Activated CD4-positive, alpha-beta memory T cell treated with anti-CD3 and anti-CD28 coated beads, Interleukin-2, amount 10 ng/mL, durations not matched to agents 7 days and 5 days (primary cell): ENCODE measurements around the gene SLC35D2. TPM values are rescaled to one million over a fixed set of nuclear protein-coding genes. Genes with fewer than 3 reads are reported as not detected.
"Not testable (repeated sequence)": the region's sequence is repeated elsewhere in the genome, so short reads cannot be mapped to it uniquely, and the experiment has no call there.

Experiments
- CTCF ChIA-PET: fragments of 350-600 bp; sonication (Branson Sonifier 250); formaldehyde crosslinking; loops from one replicate; lab custom pipeline; 2021; ENCODE audit warnings: antibody characterized with exemption, inconsistent platforms; lab: Charles Lee
- POLR2A ChIA-PET: fragments of 350-600 bp; sonication (Branson Sonifier 250); formaldehyde crosslinking; loops from one replicate; lab custom pipeline; 2021; ENCODE audit warnings: antibody characterized with exemption; lab: Charles Lee
- DNase-seq: peaks from one replicate; pipeline ENCODE4 v3.0.0-alpha.2; 2020
- H3K27ac Mint-ChIP-seq: one replicate; pipeline ENCODE4 v1.8.0; 2021; ENCODE audit warnings: mild to moderate bottlenecking, mixed read lengths
- H3K27me3 Mint-ChIP-seq: one replicate; pipeline ENCODE4 v1.8.0; 2021; ENCODE audit warnings: mixed read lengths
- H3K36me3 Mint-ChIP-seq: one replicate; pipeline ENCODE4 v1.8.0; 2021; ENCODE audit warnings: low read depth, mixed read lengths
- H3K4me1 Mint-ChIP-seq: one replicate; pipeline ENCODE4 v1.8.0; 2021; ENCODE audit warnings: mixed read lengths
- H3K4me3 Mint-ChIP-seq: one replicate; pipeline ENCODE4 v1.8.0; 2021; ENCODE audit warnings: mild to moderate bottlenecking, mixed read lengths
- H3K9me3 Mint-ChIP-seq: one replicate; pipeline ENCODE4 v1.8.0; 2021; ENCODE audit warnings: mixed read lengths
- total RNA-seq, 2 experiments: library from RNA; stranded (reverse); gene quantifications; one replicate each; pipeline ENCODE4 v1.2.3, GENCODE V29; 2021

Gene SLC35D2
- total RNA-seq, 2 experiments from 2014 or later: 14.7 to 15.1 TPM

GRCh38 chr9:96375507-96375906, 8.0 kb downstream of the SLC35D2 start:
- not testable (repeated sequence) for H3K9me3 Mint-ChIP-seq

GRCh38 chr9:96367943-96368342, 15.6 kb downstream of the SLC35D2 start:
- H3K27me3 Mint-ChIP-seq: no peaks in the 10 kb centered on the region
- ChIA-PET CTCF (no interaction called here), POLR2A (interaction anchor here (1.0 kb wide), 1 partner anchor 10 kb away, joined by 3 read pairs; no protein-coding TSS in a partner anchor)
- no peak overlapping the region for H3K27ac Mint-ChIP-seq
- H3K4me1 Mint-ChIP-seq: no peaks in the 10 kb centered on the region
- H3K9me3 Mint-ChIP-seq: no peaks in the 10 kb centered on the region
- no peak overlapping the region for H3K4me3 Mint-ChIP-seq
- peaks cover 7% of the 10 kb centered on the region for H3K36me3 Mint-ChIP-seq
- DNase-seq: no peak

More at GRCh38 chr9:96375507-96375906, 8.0 kb downstream of the SLC35D2 start:
- DNase-seq, H3K4me3 Mint-ChIP-seq, CTCF ChIA-PET, H3K4me1 Mint-ChIP-seq, POLR2A ChIA-PET, H3K27ac Mint-ChIP-seq, H3K36me3 Mint-ChIP-seq, H3K27me3 Mint-ChIP-seq: not testable (repeated sequence)

GRCh38 chr9:96363175-96363967, 20.1 kb downstream of the SLC35D2 start:
- H3K27me3 Mint-ChIP-seq: no peaks in the 10 kb centered on the region
- no peaks in the 10 kb centered on the region for H3K9me3 Mint-ChIP-seq
- H3K27ac Mint-ChIP-seq: no peak overlapping the region
- CTCF ChIA-PET: no interaction called here
- H3K4me1 Mint-ChIP-seq: no peaks in the 10 kb centered on the region
- POLR2A ChIA-PET: no interaction called here
- peaks cover 7% of the 10 kb centered on the region for H3K36me3 Mint-ChIP-seq
- H3K4me3 Mint-ChIP-seq: no peak overlapping the region
- DNase-seq: no peak

GRCh38 chr9:96362119-96362518, 21.4 kb downstream of the SLC35D2 start:
- H3K27ac Mint-ChIP-seq, POLR2A ChIA-PET, H3K4me1 Mint-ChIP-seq, H3K9me3 Mint-ChIP-seq, H3K27me3 Mint-ChIP-seq, H3K4me3 Mint-ChIP-seq, H3K36me3 Mint-ChIP-seq, CTCF ChIA-PET, DNase-seq: not testable (repeated sequence)

GRCh38 chr9:96361668-96362067, 21.8 kb downstream of the SLC35D2 start:
- Mint-ChIP-seq H3K36me3 (peaks cover 7% of the 10 kb centered on the region), H3K4me3 (no peak overlapping the region), H3K4me1 (no peaks in the 10 kb centered on the region), H3K9me3 (no peaks in the 10 kb centered on the region), H3K27ac (no peak overlapping the region), H3K27me3 (no peaks in the 10 kb centered on the region)
- ChIA-PET CTCF (no interaction called here), POLR2A (no interaction called here)
- no peak for DNase-seq

GRCh38 chr9:96360976-96361375, 22.5 kb downstream of the SLC35D2 start:
- H3K27ac Mint-ChIP-seq: no peak overlapping the region
- H3K4me1 Mint-ChIP-seq: no peaks in the 10 kb centered on the region
- H3K9me3 Mint-ChIP-seq: no peaks in the 10 kb centered on the region
- no peaks in the 10 kb centered on the region for H3K27me3 Mint-ChIP-seq
- DNase-seq: no peak
- ChIA-PET POLR2A (no interaction called here), CTCF (no interaction called here)
- no peak overlapping the region for H3K4me3 Mint-ChIP-seq
- H3K36me3 Mint-ChIP-seq: peaks cover 7% of the 10 kb centered on the region

GRCh38 chr9:96360523-96360922, 23.0 kb downstream of the SLC35D2 start:
- DNase-seq, H3K9me3 Mint-ChIP-seq, H3K27me3 Mint-ChIP-seq, POLR2A ChIA-PET, H3K4me3 Mint-ChIP-seq, H3K36me3 Mint-ChIP-seq, H3K4me1 Mint-ChIP-seq, H3K27ac Mint-ChIP-seq, CTCF ChIA-PET: not testable (repeated sequence)

- no peak for DNase-seq
- POLR2A ChIA-PET: no interaction called here
- Mint-ChIP-seq H3K27me3 (no peaks in the 10 kb centered on the region), H3K9me3 (no peaks in the 10 kb centered on the region), H3K27ac (no peak overlapping the region), H3K36me3 (no peaks in the 10 kb centered on the region), H3K4me3 (no peak overlapping the region), H3K4me1 (no peaks in the 10 kb centered on the region)
- CTCF ChIA-PET: no interaction called here
Observed at GRCh38 chr9:96350866-96351265, 32.6 kb downstream of the SLC35D2 start.

- Mint-ChIP-seq H3K4me3 (no peak overlapping the region), H3K4me1 (no peaks in the 10 kb centered on the region), H3K27ac (no peak overlapping the region), H3K27me3 (no peaks in the 10 kb centered on the region), H3K9me3 (no peaks in the 10 kb centered on the region), H3K36me3 (no peaks in the 10 kb centered on the region)
- POLR2A ChIA-PET: no interaction called here
- CTCF ChIA-PET: interaction anchor here (1.0 kb wide), 1 partner anchor 21 kb away, joined by 4 read pairs; no protein-coding TSS in a partner anchor
- DNase-seq: no peak
Observed at GRCh38 chr9:96348261-96348660, 35.2 kb downstream of the SLC35D2 start.

- POLR2A ChIA-PET: no interaction called here
- no peaks in the 10 kb centered on the region for H3K27me3 Mint-ChIP-seq
- H3K4me1 Mint-ChIP-seq: no peaks in the 10 kb centered on the region
- no peaks in the 10 kb centered on the region for H3K36me3 Mint-ChIP-seq
- no peak for DNase-seq
- no peak overlapping the region for H3K4me3 Mint-ChIP-seq
- no peak overlapping the region for H3K27ac Mint-ChIP-seq
- CTCF ChIA-PET: no interaction called here
- no peaks in the 10 kb centered on the region for H3K9me3 Mint-ChIP-seq
Observed at GRCh38 chr9:96345551-96345950, 38.0 kb downstream of the SLC35D2 start.

- CTCF ChIA-PET: interaction anchor here (0.6 to 1.3 kb wide), 4 partner anchors 27 to 641 kb away, joined by 3 to 4 read pairs (median 4); no protein-coding TSS in a partner anchor
- Mint-ChIP-seq H3K4me3 (no peak overlapping the region), H3K9me3 (no peaks in the 10 kb centered on the region), H3K27ac (no peak overlapping the region), H3K36me3 (no peaks in the 10 kb centered on the region), H3K27me3 (no peaks in the 10 kb centered on the region), H3K4me1 (peaks cover 5% of the 10 kb centered on the region)
- no peak for DNase-seq
- POLR2A ChIA-PET: no interaction called here
Observed at GRCh38 chr9:96344458-96345180, 38.9 kb downstream of the SLC35D2 start.

- no peaks in the 10 kb centered on the region for H3K9me3 Mint-ChIP-seq
- ChIA-PET POLR2A (no interaction called here), CTCF (interaction anchor here (0.7 to 1.3 kb wide), 2 partner anchors 16 to 27 kb away, joined by 4 read pairs; no protein-coding TSS in a partner anchor)
- no peak for DNase-seq
- H3K27me3 Mint-ChIP-seq: no peaks in the 10 kb centered on the region
- no peak overlapping the region for H3K4me3 Mint-ChIP-seq
- peaks cover 5% of the 10 kb centered on the region for H3K4me1 Mint-ChIP-seq
- no peaks in the 10 kb centered on the region for H3K36me3 Mint-ChIP-seq
- no peak overlapping the region for H3K27ac Mint-ChIP-seq
Observed at GRCh38 chr9:96343515-96344360, 39.8 kb downstream of the SLC35D2 start.
